ENCODE measurements around the gene SPATC1L.

Gene SPATC1L

DNA sequence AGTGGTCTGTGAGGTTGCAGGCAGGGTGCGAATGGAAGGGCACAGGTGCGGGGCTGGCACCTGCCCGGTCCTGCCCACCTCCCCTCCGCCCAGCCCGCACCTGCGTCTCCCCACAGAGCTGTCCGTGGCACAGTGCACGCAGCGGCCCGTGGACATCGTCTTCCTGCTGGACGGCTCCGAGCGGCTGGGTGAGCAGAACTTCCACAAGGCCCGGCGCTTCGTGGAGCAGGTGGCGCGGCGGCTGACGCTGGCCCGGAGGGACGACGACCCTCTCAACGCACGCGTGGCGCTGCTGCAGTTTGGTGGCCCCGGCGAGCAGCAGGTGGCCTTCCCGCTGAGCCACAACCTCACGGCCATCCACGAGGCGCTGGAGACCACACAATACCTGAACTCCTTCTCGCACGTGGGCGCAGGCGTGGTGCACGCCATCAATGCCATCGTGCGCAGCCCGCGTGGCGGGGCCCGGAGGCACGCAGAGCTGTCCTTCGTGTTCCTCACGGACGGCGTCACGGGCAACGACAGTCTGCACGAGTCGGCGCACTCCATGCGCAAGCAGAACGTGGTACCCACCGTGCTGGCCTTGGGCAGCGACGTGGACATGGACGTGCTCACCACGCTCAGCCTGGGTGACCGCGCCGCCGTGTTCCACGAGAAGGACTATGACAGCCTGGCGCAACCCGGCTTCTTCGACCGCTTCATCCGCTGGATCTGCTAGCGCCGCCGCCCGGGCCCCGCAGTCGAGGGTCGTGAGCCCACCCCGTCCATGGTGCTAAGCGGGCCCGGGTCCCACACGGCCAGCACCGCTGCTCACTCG is 52.2 kb downstream of the SPATC1L start:
- DNase-seq (ENCODE audit: low read depth in 2 of 2), result no peak

GRCh38 chr21:46131588-46131837 is 52.7 kb downstream of the SPATC1L start:
- no peak for DNase-seq (ENCODE audit: low read depth in 2 of 2)

- DNase-seq (ENCODE audit: low read depth in 2 of 2), result no peak
These were observed 53.2 kb downstream of the SPATC1L start for GRCh38 chr21:46130831-46131587.

DNA sequence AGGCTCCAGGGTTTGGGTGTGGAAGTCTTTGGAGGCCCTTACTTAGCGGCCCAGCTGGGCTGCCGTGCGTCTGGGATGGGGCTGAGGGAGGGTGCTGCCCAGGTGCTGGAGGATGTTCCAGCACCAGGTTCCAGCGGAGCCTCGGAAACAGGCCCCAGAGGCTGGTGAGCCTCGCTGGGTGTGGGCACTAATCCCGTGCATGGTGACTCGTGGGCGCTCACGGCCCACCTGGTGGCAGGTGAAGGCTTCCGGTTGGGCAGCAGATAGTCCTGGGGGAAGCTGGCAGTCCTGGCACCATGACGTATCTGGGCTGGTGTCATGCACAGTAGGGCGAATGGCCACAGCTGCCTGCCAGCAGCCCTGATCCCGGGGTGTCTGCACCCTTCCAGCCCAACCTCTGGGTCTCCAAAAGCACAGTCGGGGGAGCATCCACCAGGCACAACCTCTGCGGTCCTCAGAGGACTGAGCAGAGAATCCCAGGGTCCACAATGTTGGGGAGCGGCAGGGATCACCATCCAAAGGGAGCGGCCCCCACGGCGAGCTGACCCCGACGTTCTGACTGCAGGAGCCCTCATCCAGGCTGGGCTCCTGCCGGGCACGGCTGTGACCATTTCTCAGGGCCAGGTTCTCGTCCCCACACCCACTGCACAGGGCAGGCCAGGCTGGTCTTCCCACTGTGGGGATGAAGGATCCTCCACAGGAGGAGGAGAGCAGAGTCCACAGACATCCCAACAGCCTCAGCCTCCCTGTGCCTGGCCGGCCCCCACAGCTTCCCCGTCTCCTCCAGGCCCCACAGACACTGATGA is 54.2 kb downstream of the SPATC1L start:
- DNase-seq (ENCODE audit: low read depth in 2 of 2), result no peak

DNA sequence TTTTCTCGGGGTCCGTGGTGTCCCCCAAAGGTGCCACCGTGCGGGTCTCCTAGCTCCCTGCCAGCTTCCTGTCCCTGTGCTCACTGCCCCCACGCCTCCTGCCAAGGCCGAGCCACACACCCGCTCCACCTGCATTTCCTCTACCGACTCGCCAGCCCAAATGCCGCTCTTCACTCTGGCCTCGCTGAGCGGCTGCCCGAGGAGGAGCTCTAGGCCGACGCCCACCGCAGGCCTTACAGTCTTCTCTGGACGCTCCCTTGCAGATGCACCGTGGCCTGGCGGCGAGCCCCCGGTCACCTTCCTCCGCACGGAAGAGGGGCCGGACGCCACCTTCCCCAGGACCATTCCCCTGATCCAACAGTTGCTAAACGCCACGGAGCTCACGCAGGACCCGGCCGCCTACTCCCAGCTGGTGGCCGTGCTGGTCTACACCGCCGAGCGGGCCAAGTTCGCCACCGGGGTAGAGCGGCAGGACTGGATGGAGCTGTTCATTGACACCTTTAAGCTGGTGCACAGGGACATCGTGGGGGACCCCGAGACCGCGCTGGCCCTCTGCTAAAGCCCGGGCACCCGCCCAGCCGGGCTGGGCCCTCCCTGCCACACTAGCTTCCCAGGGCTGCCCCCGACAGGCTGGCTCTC is 55.2 kb downstream of the SPATC1L start:
- no peak for DNase-seq (ENCODE audit: low read depth in 2 of 2)

- no peak for DNase-seq (ENCODE audit: low read depth in 2 of 2)
These were observed 55.9 kb downstream of the SPATC1L start for GRCh38 chr21:46128106-46128932.

GRCh38 chr21:46127239-46128105 is 56.8 kb downstream of the SPATC1L start:
- DNase-seq (ENCODE audit: low read depth in 2 of 2), result no peak

DNA sequence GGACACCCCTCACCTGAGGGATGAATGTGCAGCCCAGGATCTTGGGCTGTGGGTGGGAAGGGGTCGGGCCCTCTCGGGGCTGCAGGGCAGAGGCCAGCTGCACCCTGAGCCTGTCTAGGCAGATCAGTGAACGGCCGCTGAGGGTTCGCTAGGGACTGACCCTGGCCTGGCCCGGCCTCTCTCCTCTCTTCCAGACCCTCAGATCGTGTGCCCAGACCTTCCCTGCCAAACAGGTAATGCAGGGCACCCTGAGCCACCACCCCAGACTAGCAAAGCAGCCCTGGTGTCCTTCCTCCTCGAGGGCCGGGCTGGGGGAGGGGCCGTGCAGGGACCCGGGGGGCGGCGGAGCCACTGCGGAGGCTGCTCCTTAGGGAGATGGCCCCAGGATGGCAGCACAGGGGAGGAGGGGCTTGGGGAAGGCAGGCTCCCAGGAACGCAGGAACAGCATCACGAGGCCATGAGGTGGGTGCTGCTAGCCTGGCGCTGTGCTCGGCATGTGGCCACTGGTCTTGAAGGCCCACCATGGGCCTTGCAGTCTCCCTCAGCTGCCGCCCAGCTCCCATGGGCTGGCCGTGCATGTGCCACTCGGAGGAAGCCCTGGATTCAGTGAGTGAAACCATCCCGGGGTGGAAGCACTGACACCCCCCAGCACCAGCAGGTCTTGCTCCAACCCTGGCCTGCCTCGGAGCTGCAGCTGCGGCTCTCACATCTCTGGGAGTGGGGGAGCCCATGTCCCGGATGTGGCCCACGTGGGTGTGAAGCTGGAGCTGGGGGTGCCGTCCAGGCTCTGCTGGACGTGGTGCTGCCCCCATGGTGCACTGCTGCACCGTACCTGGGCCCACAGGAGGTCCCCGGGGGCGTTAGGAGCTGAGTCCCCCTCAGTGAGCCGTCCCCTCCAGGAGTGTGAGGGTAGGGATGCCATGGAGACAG is 57.7 kb downstream of the SPATC1L start:
- no peak for DNase-seq (ENCODE audit: low read depth in 2 of 2)

DNA sequence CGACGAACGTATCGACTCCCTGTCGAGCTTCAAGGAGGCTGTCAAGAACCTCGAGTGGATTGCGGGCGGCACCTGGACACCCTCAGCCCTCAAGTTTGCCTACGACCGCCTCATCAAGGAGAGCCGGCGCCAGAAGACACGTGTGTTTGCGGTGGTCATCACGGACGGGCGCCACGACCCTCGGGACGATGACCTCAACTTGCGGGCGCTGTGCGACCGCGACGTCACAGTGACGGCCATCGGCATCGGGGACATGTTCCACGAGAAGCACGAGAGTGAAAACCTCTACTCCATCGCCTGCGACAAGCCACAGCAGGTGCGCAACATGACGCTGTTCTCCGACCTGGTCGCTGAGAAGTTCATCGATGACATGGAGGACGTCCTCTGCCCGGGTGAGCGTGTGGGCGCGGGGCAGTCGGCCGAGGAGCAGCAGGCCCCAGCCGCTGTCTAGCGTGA is 58.4 kb downstream of the SPATC1L start:
- no peak for DNase-seq (ENCODE audit: low read depth in 2 of 2)

DNA sequence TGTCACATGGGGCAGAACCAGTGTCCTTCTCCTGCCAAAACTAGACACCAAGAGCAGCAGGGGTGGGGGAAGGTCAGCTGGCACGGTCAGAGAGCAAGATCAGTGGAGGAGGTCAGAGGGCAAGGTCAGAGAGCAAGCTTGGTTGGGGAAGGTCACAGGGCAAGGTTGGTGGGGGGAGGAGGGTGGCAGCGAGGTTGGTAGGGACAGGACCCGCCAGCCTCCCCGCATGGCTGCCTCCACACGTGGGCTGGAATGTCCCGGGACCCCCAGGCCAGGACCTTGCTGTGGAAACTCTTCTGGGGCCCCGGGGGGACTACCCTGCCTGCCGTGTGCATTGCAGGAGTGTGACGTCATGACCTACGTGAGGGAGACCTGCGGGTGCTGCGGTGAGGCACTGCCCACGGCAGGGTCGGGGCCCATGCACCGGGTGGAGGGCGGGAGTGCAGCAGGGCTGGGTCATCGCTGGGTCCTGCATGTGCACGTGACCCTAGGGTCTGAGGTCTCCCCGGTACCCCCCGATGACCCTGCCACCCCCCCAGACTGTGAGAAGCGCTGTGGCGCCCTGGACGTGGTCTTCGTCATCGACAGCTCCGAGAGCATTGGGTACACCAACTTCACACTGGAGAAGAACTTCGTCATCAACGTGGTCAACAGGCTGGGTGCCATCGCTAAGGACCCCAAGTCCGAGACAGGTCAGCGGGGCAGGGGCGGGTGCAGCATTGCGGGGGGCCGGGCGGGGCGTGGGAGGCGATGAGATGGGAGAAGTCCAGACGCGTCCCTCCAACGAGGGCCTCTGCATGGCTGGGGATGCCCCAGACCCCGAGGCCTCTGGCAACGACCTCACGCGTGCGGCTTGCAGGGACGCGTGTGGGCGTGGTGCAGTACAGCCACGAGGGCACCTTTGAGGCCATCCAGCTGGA is 59.1 kb downstream of the SPATC1L start:
- no peak for DNase-seq (ENCODE audit: low read depth in 2 of 2)

DNA sequence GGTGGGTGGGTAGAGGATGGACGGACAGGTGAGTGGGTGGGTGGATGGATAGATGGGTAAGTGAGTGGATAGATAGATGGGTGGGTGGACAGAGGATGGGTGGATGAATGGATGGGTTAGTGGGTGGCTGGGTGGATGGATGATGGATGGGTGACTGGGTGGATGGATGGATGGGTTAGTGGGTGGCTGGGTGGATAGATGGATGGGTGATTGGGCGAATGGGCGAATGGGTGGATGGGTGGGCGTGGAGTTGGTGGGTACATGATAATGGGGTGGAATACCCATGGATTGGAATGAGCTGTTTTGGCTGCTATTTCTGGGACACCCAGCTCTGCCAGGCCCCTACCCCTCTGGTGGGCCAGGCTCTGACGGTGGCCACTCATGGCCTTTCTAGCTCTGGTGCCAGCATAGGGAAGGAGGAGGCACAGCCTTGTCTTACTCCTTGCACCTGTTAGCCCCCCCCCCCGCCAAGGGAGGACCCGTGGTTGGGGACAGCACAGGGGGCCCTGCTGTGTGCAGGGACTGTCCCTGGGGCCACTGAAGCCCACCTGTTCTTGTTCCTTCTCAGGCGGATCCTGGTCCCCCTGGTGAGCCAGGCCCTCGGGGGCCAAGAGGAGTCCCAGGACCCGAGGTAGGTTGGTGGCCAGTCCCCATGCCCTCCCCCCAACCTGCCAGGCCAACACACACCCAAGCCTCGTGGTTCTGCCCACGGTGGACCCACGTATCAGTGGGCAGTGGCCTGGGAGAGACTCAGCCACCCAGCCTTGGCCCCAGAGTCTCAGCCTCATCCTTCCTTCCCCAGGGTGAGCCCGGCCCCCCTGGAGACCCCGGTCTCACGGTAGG is 60.0 kb downstream of the SPATC1L start:
- no peak for DNase-seq (ENCODE audit: low read depth in 2 of 2)

GRCh38 chr21:46122758-46123683 is 61.2 kb downstream of the SPATC1L start:
- no peak for DNase-seq (ENCODE audit: low read depth in 2 of 2)

DNA sequence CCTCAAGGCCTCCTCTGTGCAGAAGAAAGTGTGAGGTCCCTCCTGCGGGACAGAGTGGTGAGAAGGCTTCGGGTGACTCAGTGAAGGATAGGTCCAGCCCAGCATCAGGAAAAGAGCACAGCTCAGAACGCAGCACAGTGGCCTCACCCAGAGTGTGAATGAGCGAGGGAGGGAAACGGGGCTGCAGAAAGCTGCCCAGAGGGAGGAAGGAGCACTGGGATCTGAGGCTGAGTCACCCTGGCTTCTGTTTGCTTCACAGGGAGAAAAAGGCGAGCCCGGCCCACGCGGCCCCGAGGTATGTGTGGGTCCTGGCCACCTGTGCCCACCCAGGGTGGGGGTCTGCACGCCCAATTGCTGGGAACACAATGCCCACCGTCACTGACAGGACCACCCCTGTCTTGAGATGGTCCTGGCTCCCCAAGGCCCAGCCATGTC is 62.0 kb downstream of the SPATC1L start:
- no peak for DNase-seq (ENCODE audit: low read depth in 2 of 2)

DNA sequence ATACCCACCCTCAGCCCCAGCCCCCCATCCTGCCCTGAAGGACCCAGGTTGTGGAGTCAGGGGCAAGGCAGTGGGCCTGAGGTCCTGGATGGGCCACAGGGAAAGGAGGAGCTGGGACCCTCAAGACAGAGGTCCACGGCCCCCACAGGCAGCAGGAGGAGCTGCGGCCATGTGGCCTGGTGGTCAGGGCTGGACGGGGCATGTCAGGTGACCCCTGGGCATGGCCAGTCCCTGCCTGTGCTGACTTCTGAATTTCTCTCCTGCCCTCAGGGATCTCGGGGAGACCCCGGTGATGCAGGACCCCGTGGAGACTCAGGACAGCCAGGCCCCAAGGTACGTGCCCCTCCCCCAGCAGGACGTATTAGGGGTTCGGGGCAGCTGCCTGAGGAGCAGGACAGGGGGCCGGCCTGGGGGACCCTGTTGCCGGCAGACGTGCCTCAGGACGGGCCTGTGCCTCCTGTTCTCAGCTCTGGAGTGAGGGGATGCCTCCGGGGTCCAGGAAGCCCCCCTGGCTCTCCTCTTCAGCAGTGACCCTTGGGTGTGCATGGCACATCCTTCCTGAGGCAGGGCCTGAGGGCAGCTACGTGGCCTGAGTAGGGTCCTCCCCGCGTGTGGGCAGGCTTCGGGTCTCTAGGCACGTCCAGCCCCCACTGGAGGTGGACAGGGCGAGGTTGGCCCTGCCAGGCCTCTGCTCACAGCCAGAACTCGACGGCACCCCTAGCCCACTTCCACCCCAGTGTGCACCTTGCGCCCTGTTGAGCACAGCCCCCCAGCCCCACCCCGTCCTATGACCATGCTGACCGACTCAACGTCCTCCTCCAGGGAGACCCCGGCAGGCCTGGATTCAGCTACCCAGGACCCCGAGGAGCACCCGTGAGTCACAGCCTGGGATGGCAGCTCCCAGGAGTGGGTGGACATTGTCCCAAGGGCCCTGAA is 62.7 kb downstream of the SPATC1L start:
- DNase-seq (ENCODE audit: low read depth in 2 of 2), result no peak

Data from stimulated activated CD4-positive, alpha-beta T cell treated with anti-CD3 and anti-CD28 coated beads, Interleukin-1b, Interleukin-23, amount 100 ng/mL, for 4 hours (primary cell).